ENCODE data around the gene LGALS3BP.

DNA sequence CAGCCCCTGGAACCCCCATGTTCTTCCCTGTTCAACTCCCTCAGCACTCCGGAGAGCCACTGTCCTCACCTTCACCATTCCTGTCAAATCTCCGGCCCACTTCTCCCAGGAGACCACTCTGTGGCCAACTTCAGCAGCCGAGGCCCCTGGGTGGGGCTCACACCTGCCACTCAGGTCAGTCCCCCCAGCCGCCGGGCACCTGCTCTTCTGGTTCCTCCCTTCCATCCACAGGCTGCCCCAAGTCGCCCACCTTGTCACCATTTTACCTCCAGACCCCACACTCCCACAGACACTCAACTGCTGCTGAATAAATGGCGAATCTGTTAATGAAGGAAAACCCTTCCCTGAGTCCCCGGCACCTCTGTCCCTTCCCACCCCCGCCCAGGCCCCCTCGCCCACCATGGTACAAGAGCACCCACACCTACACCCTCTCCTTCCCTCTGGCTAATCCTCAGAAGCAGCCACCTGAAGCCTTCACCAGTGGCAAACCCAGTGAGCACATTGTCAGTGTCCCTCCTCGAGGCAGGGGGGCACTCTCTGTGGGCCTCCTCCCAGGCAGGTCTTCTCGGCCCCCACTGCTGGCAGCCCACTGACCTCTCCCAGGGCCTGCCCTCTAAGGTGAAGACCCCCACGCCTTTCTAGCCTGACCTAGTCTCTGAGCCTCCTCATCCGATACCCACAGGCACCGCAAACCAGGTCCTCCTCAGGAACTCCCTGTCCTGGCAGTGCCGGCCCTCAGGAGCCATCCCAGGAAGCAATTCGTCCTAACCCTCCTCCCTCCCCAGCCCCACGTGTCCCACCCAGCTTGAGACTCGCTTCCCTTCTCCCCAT lies 21.7 kb upstream of the LGALS3BP start:
- TF ChIP-seq, protein P1, sequence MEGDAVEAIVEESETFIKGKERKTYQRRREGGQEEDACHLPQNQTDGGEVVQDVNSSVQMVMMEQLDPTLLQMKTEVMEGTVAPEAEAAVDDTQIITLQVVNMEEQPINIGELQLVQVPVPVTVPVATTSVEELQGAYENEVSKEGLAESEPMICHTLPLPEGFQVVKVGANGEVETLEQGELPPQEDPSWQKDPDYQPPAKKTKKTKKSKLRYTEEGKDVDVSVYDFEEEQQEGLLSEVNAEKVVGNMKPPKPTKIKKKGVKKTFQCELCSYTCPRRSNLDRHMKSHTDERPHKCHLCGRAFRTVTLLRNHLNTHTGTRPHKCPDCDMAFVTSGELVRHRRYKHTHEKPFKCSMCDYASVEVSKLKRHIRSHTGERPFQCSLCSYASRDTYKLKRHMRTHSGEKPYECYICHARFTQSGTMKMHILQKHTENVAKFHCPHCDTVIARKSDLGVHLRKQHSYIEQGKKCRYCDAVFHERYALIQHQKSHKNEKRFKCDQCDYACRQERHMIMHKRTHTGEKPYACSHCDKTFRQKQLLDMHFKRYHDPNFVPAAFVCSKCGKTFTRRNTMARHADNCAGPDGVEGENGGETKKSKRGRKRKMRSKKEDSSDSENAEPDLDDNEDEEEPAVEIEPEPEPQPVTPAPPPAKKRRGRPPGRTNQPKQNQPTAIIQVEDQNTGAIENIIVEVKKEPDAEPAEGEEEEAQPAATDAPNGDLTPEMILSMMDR (IDR thresholded peaks at IDR 0.05 in 8 of 11, conservative IDR thresholded peaks at IDR 0.05 in 3 of 11): no peak
- TF ChIP-seq POLR2AphosphoS5 (IDR thresholded peaks at IDR 0.05) (no peak), POLR2A (IDR thresholded peaks at IDR 0.05) (no peak)

All from spleen (tissue), 7 donors.